B cell (primary cell): ENCODE results near the gene POLR2C.

Experiments used
- EZH2 ChIP-seq: IDR thresholded peaks from 2 replicates; pipeline ENCODE4 v1.6.1; 2012; ENCODE audit warnings: borderline replicate concordance, low read depth, mild to moderate bottlenecking, moderate library complexity, low read length; ENCODE audit not compliant: insufficient read depth, poor library complexity, severe bottlenecking
- TF ChIP-seq, protein P1 (sequence below): fragments of 200-600 bp; IDR thresholded peaks from one replicate; pipeline ENCODE4 v1.8.0; 2022; ENCODE audit warnings: antibody characterized with exemption, mild to moderate bottlenecking

- TF ChIP-seq, protein P1, sequence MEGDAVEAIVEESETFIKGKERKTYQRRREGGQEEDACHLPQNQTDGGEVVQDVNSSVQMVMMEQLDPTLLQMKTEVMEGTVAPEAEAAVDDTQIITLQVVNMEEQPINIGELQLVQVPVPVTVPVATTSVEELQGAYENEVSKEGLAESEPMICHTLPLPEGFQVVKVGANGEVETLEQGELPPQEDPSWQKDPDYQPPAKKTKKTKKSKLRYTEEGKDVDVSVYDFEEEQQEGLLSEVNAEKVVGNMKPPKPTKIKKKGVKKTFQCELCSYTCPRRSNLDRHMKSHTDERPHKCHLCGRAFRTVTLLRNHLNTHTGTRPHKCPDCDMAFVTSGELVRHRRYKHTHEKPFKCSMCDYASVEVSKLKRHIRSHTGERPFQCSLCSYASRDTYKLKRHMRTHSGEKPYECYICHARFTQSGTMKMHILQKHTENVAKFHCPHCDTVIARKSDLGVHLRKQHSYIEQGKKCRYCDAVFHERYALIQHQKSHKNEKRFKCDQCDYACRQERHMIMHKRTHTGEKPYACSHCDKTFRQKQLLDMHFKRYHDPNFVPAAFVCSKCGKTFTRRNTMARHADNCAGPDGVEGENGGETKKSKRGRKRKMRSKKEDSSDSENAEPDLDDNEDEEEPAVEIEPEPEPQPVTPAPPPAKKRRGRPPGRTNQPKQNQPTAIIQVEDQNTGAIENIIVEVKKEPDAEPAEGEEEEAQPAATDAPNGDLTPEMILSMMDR, result no peak
- no peak for TF ChIP-seq EZH2
Measured at GRCh38 chr16:57517397-57518367, 55.2 kb downstream of the POLR2C start.
